NCI-H2081 treated with DMSO at 0.1 percent for 48 hours (cell line): ENCODE measurements around the gene OSBP2.

Experiments used
- DNase-seq: peaks from one replicate; lab custom pipeline; 2025; lab: John Stamatoyannopoulos, UW

Gene OSBP2

GRCh38 chr22:30843245-30843644, 148.6 kb downstream of the OSBP2 start:
- no peak for DNase-seq

GRCh38 chr22:30847583-30847982, 152.9 kb downstream of the OSBP2 start:
- DNase-seq = no peak

- DNase-seq = no peak
Measured at GRCh38 chr22:30855266-30855665, 160.6 kb downstream of the OSBP2 start.

GRCh38 chr22:30855677-30856518, 161.2 kb downstream of the OSBP2 start:
- DNase-seq = no peak

GRCh38 chr22:30856741-30857502, 162.2 kb downstream of the OSBP2 start:
- DNase-seq = no peak

GRCh38 chr22:30857791-30858190, 163.1 kb downstream of the OSBP2 start:
- DNase-seq = no peak

GRCh38 chr22:30858976-30859713, 164.5 kb downstream of the OSBP2 start:
- DNase-seq = no peak

GRCh38 chr22:30859714-30860095, 165.0 kb downstream of the OSBP2 start:
- DNase-seq = no peak

- DNase-seq = no peak
Measured at GRCh38 chr22:30860176-30861105, 165.8 kb downstream of the OSBP2 start.

GRCh38 chr22:30861131-30861530, 166.5 kb downstream of the OSBP2 start:
- DNase-seq = no peak

- no peak for DNase-seq
Measured at GRCh38 chr22:30861688-30862552, 167.2 kb downstream of the OSBP2 start.

GRCh38 chr22:30863081-30863833, 168.6 kb downstream of the OSBP2 start:
- no peak for DNase-seq

GRCh38 chr22:30864441-30865420, 170.1 kb downstream of the OSBP2 start:
- no peak for DNase-seq

- DNase-seq = no peak
Measured at GRCh38 chr22:30865656-30866055, 171.0 kb downstream of the OSBP2 start.

- DNase-seq = no peak
Measured at GRCh38 chr22:30866216-30866615, 171.5 kb downstream of the OSBP2 start.

GRCh38 chr22:30866811-30867271, 172.2 kb downstream of the OSBP2 start:
- no peak for DNase-seq

- DNase-seq = no peak
Measured at GRCh38 chr22:30867746-30868662, 173.3 kb downstream of the OSBP2 start.
